K562 (cell line): ENCODE measurements around the gene SLC18A3. TPM values are rescaled to one million over a fixed set of nuclear protein-coding genes. Genes with fewer than 3 reads are reported as not detected.

Experiments
- ATAC-seq: fragments of 200-7000 bp; cut with Tn5 transposase; 3 replicates; pipeline ENCODE4 v1.9.1; 2020; ENCODE audit warnings: moderate library complexity
- BruUV-seq: library from RNA; stranded (reverse); fragments of 400-500 nt; replicated peaks from 2 replicates; lab custom pipeline; 2021; lab: Mats Ljungman, UMichigan
- CTCF ChIA-PET: fragments of 300-600 bp; formaldehyde crosslinking; extraction: SDS; loops from one replicate; lab custom pipeline; 2021; ENCODE audit warnings: low intra/inter-chr PET ratio; lab: Yijun Ruan, JAX
- POLR2A ChIA-PET: fragments of 300-600, 350-650 bp; sonication (Branson Sonifier 250); formaldehyde crosslinking; extraction: SDS; loops from one replicate; lab custom pipeline; 2021; ENCODE audit warnings: antibody characterized with exemption, inconsistent platforms; lab: Yijun Ruan, JAX
- DNase-seq, 4 experiments: peaks; one replicate each; pipeline versions ENCODE4 v3.0.0 to v3.0.0-alpha.2; 2011 to 2018; ENCODE audit warnings: low spot score in 3 of 4, mixed read lengths in 3 of 4; ENCODE audit errors: extremely low read depth in 1 of 4
- FAIRE-seq: peaks from 2 replicates; lab custom pipeline; 2011; peaks lifted over from hg19 to GRCh38; lab: Jason Lieb, UNC
- H2AFZ ChIP-seq: 2 replicates; pipeline ENCODE4 v1.6.0; 2011; ENCODE audit warnings: low read depth, low read length, control low read depth, inconsistent platforms
- H3K27ac ChIP-seq: fragments of 200-600 bp; 3 replicates; pipeline ENCODE4 v1.8.0; 2011; ENCODE audit warnings: low read depth, mild to moderate bottlenecking, control low read depth, inconsistent platforms, low read length, moderate library complexity, mixed read lengths; ENCODE audit errors: extremely low read depth
- H3K27me3 ChIP-seq, 2 experiments: fragments of 300-600 bp in 1 of 2; 2 replicates in 1 of 2; 3 replicates in 1 of 2; pipeline versions ENCODE4 v1.6.0 to v1.8.0; 2011; ENCODE audit warnings: inconsistent platforms in 2 of 2, low read length in 2 of 2, mild to moderate bottlenecking in 1 of 2, mixed read lengths in 1 of 2, moderate library complexity in 1 of 2; ENCODE audit not compliant: control insufficient read depth in 2 of 2, insufficient read depth in 2 of 2
- H3K36me3 ChIP-seq: fragments of 300-600 bp; 3 replicates; pipeline ENCODE4 v1.8.0; 2011; ENCODE audit warnings: mild to moderate bottlenecking, low read length, inconsistent platforms; ENCODE audit not compliant: control insufficient read depth, insufficient read depth
- H3K4me1 ChIP-seq, 2 experiments: fragments of 200-600 bp in 1 of 2; replicated peaks in 1 of 2; 2 replicates in 1 of 2; 3 replicates in 1 of 2; pipeline versions ENCODE4 v1.5.1 to v1.8.0; 2011; ENCODE audit warnings: inconsistent platforms in 2 of 2, low read length in 2 of 2, mild to moderate bottlenecking in 1 of 2, mixed read lengths in 1 of 2, moderate library complexity in 1 of 2; ENCODE audit not compliant: control insufficient read depth in 2 of 2, insufficient read depth in 2 of 2
- H3K4me2 ChIP-seq: 2 replicates; pipeline ENCODE4 v1.6.1; 2011; ENCODE audit warnings: low read length, control low read depth, inconsistent platforms, mixed read lengths; ENCODE audit not compliant: insufficient read depth
- H3K4me3 ChIP-seq: fragments of 200-600 bp; sonication (generic), shearing (Covaris generic); 2 replicates; pipeline ENCODE4 v1.5.1; 2016; ENCODE audit warnings: control low read depth, inconsistent platforms
- H3K79me2 ChIP-seq: fragments of 200-600 bp; 3 replicates; pipeline ENCODE4 v1.8.0; 2011; ENCODE audit warnings: low read length, inconsistent platforms; ENCODE audit not compliant: control insufficient read depth, insufficient read depth
- H3K9ac ChIP-seq, 2 experiments: 2 replicates each; pipeline versions ENCODE4 v1.6.0 to v1.6.1; 2011; ENCODE audit warnings: low read depth in 2 of 2, low read length in 2 of 2, control low read depth in 1 of 2, inconsistent platforms in 1 of 2, mild to moderate bottlenecking in 1 of 2, mixed read lengths in 1 of 2; ENCODE audit not compliant: insufficient read depth in 1 of 2
- H3K9me1 ChIP-seq: one replicate; pipeline ENCODE4 v1.6.0; 2011; ENCODE audit warnings: inconsistent platforms, mild to moderate bottlenecking, low read length, moderate library complexity; ENCODE audit not compliant: control insufficient read depth, insufficient read depth
- H3K9me3 ChIP-seq: replicated peaks from 2 replicates; pipeline ENCODE4 v1.5.1; 2011; ENCODE audit warnings: low read depth, low read length, inconsistent platforms; ENCODE audit not compliant: control insufficient read depth, insufficient read depth
- H4K20me1 ChIP-seq: replicated peaks from 2 replicates; pipeline ENCODE4 v1.6.1; 2011; ENCODE audit warnings: low read length, inconsistent platforms, mixed read lengths; ENCODE audit not compliant: control insufficient read depth, insufficient read depth
- BRD9 ChIP-seq: fragments of 450-650 bp; IDR thresholded peaks from 2 replicates; pipeline ENCODE4 v1.6.1; 2018; ENCODE audit warnings: low read depth; ENCODE audit not compliant: partially characterized antibody
- CBX2 ChIP-seq: fragments of 200-600 bp; sonication (generic); IDR thresholded peaks from one replicate; pipeline ENCODE4 v1.6.1; 2012; ENCODE audit warnings: mild to moderate bottlenecking, low read length, inconsistent platforms; ENCODE audit not compliant: insufficient read depth, poor library complexity, severe bottlenecking
- CHD2 ChIP-seq: IDR thresholded peaks from 2 replicates; pipeline ENCODE4 v1.6.1; 2011; ENCODE audit warnings: low read depth, low read length
- GABPB2 ChIP-seq: fragments of 250-450 bp; sonication (Bioruptor Pico); conservative IDR thresholded peaks from 2 replicates; pipeline ENCODE4 v1.5.1; 2021; ENCODE audit warnings: mild to moderate bottlenecking
- KAT2B ChIP-seq: IDR thresholded peaks from one replicate; pipeline ENCODE4 v1.6.1; 2012; ENCODE audit warnings: low read depth, mild to moderate bottlenecking, control low read depth, inconsistent platforms, low read length, moderate library complexity
- MCM2 ChIP-seq: fragments of 450-650 bp; IDR thresholded peaks from 2 replicates; pipeline ENCODE4 v1.6.1; 2017; ENCODE audit warnings: low read depth, mild to moderate bottlenecking
- MYC ChIP-seq, 2 experiments: fragments of 250-450 bp in 1 of 2; sonication (Bioruptor Pico) in 1 of 2; IDR thresholded peaks; 2 replicates each; pipeline versions ENCODE4 v1.5.1 to v1.6.1; 2012 to 2021; ENCODE audit warnings: low read depth in 2 of 2, borderline replicate concordance in 1 of 2, improper control_type of control experiment in 1 of 2, low read length in 1 of 2, mild to moderate bottlenecking in 1 of 2, moderate library complexity in 1 of 2
- PML ChIP-seq: IDR thresholded peaks from 2 replicates; pipeline ENCODE4 v1.6.1; 2012; ENCODE audit warnings: low read length, inconsistent platforms
- PURB ChIP-seq: sonication (generic); formaldehyde crosslinking; IDR thresholded peaks from 2 replicates; pipeline ENCODE4 v1.9.0; 2021; ENCODE audit warnings: low read depth, mild to moderate bottlenecking, missing genetic modification reagents
- ZNF165 ChIP-seq: fragments of 250-450 bp; sonication (Bioruptor Pico); IDR thresholded peaks from 2 replicates; pipeline ENCODE4 v1.4.0; 2020; ENCODE audit warnings: borderline replicate concordance
- ZNF77 ChIP-seq: fragments of 250-450 bp; sonication (Bioruptor Pico); IDR thresholded peaks from 2 replicates; pipeline ENCODE4 v1.5.0; 2020
- WGBS: fragments of 100-300 bp; shearing (Covaris generic); methylation state at CpG from one replicate; pipeline ENCODE4 v1.1.6; 2016; ENCODE audit warnings: low coverage, mixed read lengths; ENCODE audit not compliant: insufficient coverage; ENCODE audit errors: missing lambda C conversion rate; 5-methylcytosine and 5-hydroxymethylcytosine counted together
- in situ Hi-C: fragments of 300-500 bp; cut with MboI; formaldehyde crosslinking; loops from 4 replicates; pipeline ENCODE4 v1.15.0; 2018; ENCODE audit warnings: inconsistent platforms, mixed read lengths
- intact Hi-C: fragments of 100-400 bp; cut with micrococcal nuclease; formaldehyde crosslinking; loops from 2 replicates; pipeline ENCODE4 v1.14.2; 2022
- polyA plus RNA-seq, 8 experiments: library from polyadenylated mRNA; depleted of rRNA in 4 of 8; stranded (reverse) in 5 of 8; unstranded in 3 of 8; fragments of >200 nt; fragmentation: Nextera tagmentation in 2 of 8; fragmentation: Illumina TruSeq in 1 of 8; extraction: Ambion mirVana in 2 of 8; extraction: Trizol in 1 of 8; gene quantifications; 2 replicates each; pipeline versions ENCODE4 v1.2.1 to v1.2.3, GENCODE V29; 2011 to 2014; ENCODE audit warnings: inconsistent platforms in 1 of 8, missing spikeins in 1 of 8
- total RNA-seq, 7 experiments: library from RNA; depleted of rRNA in 6 of 7; stranded (reverse); fragments of >200 nt in 6 of 7; fragmentation: Illumina TruSeq in 2 of 7; extraction: Trizol in 2 of 7; gene quantifications; 2 replicates each; pipeline versions ENCODE4 v1.2.1 to v1.2.3, GENCODE V29; 2011 to 2021; ENCODE audit warnings: low replicate concordance in 1 of 7
- TF ChIP-seq, protein P1 (sequence below), 2 experiments: IDR thresholded peaks; 2 replicates each; pipeline ENCODE4 v1.6.1; 2011; ENCODE audit warnings: borderline replicate concordance in 1 of 2, control low read depth in 1 of 2, low read depth in 1 of 2, low read length in 1 of 2, mild to moderate bottlenecking in 1 of 2, mixed read lengths in 1 of 2, moderate library complexity in 1 of 2; ENCODE audit not compliant: insufficient read depth in 1 of 2, insufficient read length in 1 of 2, poor library complexity in 1 of 2, severe bottlenecking in 1 of 2; ENCODE audit errors: extremely low read depth in 1 of 2

The SLC18A3 gene
- total and polyA plus RNA-seq, 9 of the 15 experiments (the other 6 are each of a cell fraction or from before 2014, with no cell fraction given): not detected

DNA sequence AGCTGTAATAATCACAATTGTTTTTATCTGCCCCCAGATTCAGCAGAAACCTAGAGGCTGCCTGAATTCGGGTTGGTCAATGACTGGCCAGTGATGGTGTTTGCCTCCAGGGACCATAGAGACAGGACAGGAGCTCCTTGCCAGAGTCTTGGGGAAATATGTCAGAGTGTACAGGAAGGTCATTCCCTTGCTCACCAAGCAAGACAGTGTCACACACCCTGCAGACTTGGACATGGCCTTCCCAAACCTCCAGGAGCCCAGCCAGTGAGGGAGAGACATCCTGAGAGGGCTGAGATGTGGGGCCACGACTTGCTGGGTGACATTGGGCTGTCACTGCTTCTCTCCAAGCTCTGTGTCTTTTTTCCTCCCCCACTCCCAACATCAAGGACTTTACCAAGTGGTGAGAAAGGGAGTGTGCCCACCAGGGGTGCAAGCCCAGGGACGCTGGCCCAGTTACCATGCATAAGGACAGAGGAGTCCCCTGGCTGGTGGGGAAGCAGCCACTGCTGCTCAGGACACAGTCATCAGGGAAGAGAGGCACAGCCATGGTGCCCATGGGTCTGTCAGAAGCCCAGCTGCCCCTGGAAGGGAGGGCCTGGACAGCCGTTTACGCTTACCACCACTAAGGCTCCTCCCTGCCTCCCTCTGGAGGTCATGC lies 44.1 kb downstream of the SLC18A3 start:
- CTCF ChIA-PET: no interaction called here
- WGBS: 0% methylated on average over 5 of the region's 5 CpGs
- no peak for DNase-seq
- POLR2A ChIA-PET: interaction anchor here (0.7 to 1.1 kb wide), 2 partner anchors 9 to 32 kb away, joined by 3 to 4 read pairs; no protein-coding TSS in a partner anchor
- Histone ChIP-seq H3K4me2 (no peak overlapping the region), H3K9me1 (no peaks in the 10 kb centered on the region), H3K36me3 (no peaks in the 10 kb centered on the region), H3K9ac (no peak overlapping the region), H3K4me3 (no peak overlapping the region), H3K4me1 (0 out of 5 replicates have a peak, but pooled peaks cover 0 to 3% of the 10 kb centered on the region in 2 experiments), H3K9me3 (no peaks in the 10 kb centered on the region), H3K79me2 (no peaks in the 10 kb centered on the region), H2AFZ (no peak overlapping the region), H3K27me3 (peaks cover 14 to 56% of the 10 kb centered on the region in 2 experiments; a peak in 4 of 5 replicates), H4K20me1 (peaks cover 11% of the 10 kb centered on the region; the same call in 1 of the 2 replicates), H3K27ac (no peak overlapping the region)
- TF ChIP-seq ZNF165 (CRISPR knock-in tag): no peak
- no peak for TF ChIP-seq PURB (CRISPR knock-in tag)
- no peak for TF ChIP-seq CBX2
- TF ChIP-seq CHD2: no peak
- intact Hi-C loops (no loop called here), in situ Hi-C loops (no loop called here)
- BruUV-seq: no TSS peak
- ATAC-seq: no peak
- FAIRE-seq: no peak

DNA sequence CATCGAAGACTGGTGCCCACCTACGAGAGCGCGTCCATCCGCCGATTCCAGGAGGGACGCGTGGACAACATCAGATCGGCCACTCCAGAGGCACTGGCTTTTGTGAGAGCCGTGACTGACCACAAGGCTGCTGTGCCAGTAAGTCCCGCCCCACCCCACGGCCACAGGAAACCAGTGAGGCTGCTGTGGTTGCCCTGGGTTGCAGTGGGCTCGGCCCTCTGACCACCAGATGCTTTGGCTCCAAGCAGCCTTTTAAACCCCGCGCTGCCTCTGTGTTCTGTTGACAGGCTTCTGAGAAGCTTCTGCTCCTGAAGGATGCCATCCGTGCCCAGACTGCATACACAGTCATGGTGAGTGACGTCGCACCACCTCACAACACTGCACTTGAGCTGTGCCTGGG lies 45.0 kb downstream of the SLC18A3 start:
- Histone ChIP-seq H3K4me2 (no peak overlapping the region), H3K79me2 (no peaks in the 10 kb centered on the region), H3K9me3 (no peaks in the 10 kb centered on the region), H4K20me1 (peaks cover 8% of the 10 kb centered on the region; the same call in 1 of the 2 replicates), H3K9me1 (no peaks in the 10 kb centered on the region), H2AFZ (no peak overlapping the region), H3K36me3 (no peaks in the 10 kb centered on the region), H3K9ac (no peak overlapping the region), H3K4me3 (no peak overlapping the region), H3K27ac (no peak overlapping the region), H3K27me3 (peaks cover 11 to 48% of the 10 kb centered on the region in 2 experiments; a peak in 4 of 5 replicates), H3K4me1 (no peaks in the 10 kb centered on the region)
- no peak for TF ChIP-seq GABPB2 (CRISPR knock-in tag)
- TF ChIP-seq ZNF77: no peak
- TF ChIP-seq MCM2: no peak
- TF ChIP-seq PML: no peak
- TF ChIP-seq MYC (IDR thresholded peaks at IDR 0.05; ENCODE audit: low read depth, low read length): no peak
- TF ChIP-seq MYC (CRISPR knock-in tag; IDR thresholded peaks at IDR 0.05; ENCODE audit: borderline replicate concordance, low read depth): no peak
- TF ChIP-seq, protein P1, sequence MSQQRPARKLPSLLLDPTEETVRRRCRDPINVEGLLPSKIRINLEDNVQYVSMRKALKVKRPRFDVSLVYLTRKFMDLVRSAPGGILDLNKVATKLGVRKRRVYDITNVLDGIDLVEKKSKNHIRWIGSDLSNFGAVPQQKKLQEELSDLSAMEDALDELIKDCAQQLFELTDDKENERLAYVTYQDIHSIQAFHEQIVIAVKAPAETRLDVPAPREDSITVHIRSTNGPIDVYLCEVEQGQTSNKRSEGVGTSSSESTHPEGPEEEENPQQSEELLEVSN (IDR thresholded peaks at IDR 0.05; ENCODE audit: borderline replicate concordance in 1 of 2, extremely low read depth in 1 of 2, insufficient read depth in 1 of 2, insufficient read length in 1 of 2, low read depth in 1 of 2, low read length in 1 of 2, poor library complexity in 1 of 2, severe bottlenecking in 1 of 2): no peak
- no peak for TF ChIP-seq BRD9
- no peak for TF ChIP-seq KAT2B
- ChIA-PET POLR2A (no interaction called here), CTCF (no interaction called here)
- no peak for ATAC-seq
- intact Hi-C loops (no loop called here), in situ Hi-C loops (no loop called here)
- no peak for DNase-seq
- BruUV-seq: no TSS peak
- no peak for FAIRE-seq
- 2% methylated on average over 18 of the region's 18 CpGs for WGBS
